ENCODE results near the gene PLCG2. TPM values are rescaled to one million over a fixed set of nuclear protein-coding genes. Genes with fewer than 3 reads are reported as not detected.

PLCG2 gene
- total and polyA plus RNA-seq, 2 experiments from 2014 or later: 3.5 to 10.4 TPM

DNA sequence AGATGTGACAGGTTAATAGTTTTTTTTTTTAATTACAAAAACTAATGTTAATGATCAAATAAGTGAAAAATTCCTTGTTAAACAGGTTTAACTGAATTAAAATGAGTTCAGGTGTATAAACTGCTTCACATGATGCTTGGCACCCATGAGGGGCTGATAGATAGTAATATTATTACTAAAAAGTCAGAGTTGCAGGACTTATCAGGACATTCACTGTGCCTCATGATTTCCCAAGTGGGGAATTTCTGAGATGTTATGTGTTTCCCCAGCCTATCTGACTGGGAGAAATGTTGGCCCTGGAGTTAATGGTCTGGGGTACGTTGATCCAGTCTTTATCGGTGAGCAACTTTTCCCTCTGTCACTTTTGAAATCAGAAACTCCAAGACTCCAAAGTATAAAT is 102.1 kb downstream of the PLCG2 start:
- DNase-seq (ENCODE audit: low read depth in 1 of 2, low spot score in 1 of 2): no peak
- TF ChIP-seq, protein P1, sequence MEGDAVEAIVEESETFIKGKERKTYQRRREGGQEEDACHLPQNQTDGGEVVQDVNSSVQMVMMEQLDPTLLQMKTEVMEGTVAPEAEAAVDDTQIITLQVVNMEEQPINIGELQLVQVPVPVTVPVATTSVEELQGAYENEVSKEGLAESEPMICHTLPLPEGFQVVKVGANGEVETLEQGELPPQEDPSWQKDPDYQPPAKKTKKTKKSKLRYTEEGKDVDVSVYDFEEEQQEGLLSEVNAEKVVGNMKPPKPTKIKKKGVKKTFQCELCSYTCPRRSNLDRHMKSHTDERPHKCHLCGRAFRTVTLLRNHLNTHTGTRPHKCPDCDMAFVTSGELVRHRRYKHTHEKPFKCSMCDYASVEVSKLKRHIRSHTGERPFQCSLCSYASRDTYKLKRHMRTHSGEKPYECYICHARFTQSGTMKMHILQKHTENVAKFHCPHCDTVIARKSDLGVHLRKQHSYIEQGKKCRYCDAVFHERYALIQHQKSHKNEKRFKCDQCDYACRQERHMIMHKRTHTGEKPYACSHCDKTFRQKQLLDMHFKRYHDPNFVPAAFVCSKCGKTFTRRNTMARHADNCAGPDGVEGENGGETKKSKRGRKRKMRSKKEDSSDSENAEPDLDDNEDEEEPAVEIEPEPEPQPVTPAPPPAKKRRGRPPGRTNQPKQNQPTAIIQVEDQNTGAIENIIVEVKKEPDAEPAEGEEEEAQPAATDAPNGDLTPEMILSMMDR (IDR thresholded peaks at IDR 0.05; ENCODE audit: low read depth, low read length): no peak
- Histone ChIP-seq H3K36me3 (no peaks in the 10 kb centered on the region), H3K4me1 (ENCODE audit: low read depth) (no peaks in the 10 kb centered on the region), H3K4me3 (no peak overlapping the region), H3K9me3 (ENCODE audit: low read depth) (no peaks in the 10 kb centered on the region), H3K27ac (no peak overlapping the region), H3K27me3 (no peaks in the 10 kb centered on the region)

DNA sequence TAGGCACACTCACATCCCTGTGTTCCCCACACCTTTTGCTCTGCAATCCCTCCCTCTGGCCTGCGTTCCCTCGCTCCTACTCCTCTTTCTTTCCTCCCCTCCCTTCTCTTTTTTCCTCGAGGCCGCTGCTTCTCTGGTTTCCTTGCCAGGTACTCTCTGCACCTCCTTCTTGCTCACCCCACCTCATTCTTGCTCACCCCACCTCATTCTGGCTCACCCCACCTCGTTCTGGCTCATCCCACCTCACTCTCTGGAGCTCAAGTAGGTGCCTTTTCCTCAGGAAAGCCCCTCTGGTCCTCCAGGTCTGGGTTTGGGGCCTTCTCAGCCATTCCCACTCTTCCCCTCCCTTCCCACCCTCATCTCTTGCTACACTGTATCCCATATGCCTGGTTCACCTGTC is 103.5 kb downstream of the PLCG2 start:
- H3K4me3 ChIP-seq: no peak overlapping the region
- H3K4me1 ChIP-seq (ENCODE audit: low read depth): no peaks in the 10 kb centered on the region
- H3K9me3 ChIP-seq (ENCODE audit: low read depth): no peaks in the 10 kb centered on the region
- no peak for DNase-seq (ENCODE audit: low read depth in 1 of 2, low spot score in 1 of 2)
- no peak overlapping the region for H3K27ac ChIP-seq
- TF ChIP-seq, protein P1 (IDR thresholded peaks at IDR 0.05; ENCODE audit: low read depth, low read length): no peak
- H3K36me3 ChIP-seq: no peaks in the 10 kb centered on the region
- H3K27me3 ChIP-seq: no peaks in the 10 kb centered on the region

DNA sequence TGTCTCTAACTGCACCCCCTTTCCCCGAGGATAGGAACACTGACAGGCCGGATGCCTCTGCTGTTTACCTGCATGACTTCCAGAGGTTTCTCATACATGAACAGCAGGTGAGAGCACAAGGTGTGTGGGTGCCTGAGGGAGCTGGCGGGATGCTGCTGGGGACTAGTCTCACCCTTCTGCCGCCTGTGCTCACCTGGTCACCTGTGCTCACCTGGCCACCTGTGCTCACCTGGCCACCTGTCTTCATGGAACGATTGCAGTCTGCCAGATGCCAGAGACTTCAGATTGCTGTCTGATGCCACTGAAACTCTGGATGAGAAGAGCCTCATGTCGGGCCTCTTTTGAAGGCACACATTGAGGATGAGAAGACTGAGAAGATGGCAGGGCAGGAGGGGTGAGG is 104.1 kb downstream of the PLCG2 start:
- no peaks in the 10 kb centered on the region for H3K9me3 ChIP-seq (ENCODE audit: low read depth)
- no peaks in the 10 kb centered on the region for H3K36me3 ChIP-seq
- no peak for DNase-seq (ENCODE audit: low read depth in 1 of 2, low spot score in 1 of 2)
- TF ChIP-seq, protein P1 (IDR thresholded peaks at IDR 0.05; ENCODE audit: low read depth, low read length): no peak
- H3K4me3 ChIP-seq: no peak overlapping the region
- H3K27me3 ChIP-seq: no peaks in the 10 kb centered on the region
- no peaks in the 10 kb centered on the region for H3K4me1 ChIP-seq (ENCODE audit: low read depth)
- no peak overlapping the region for H3K27ac ChIP-seq

DNA sequence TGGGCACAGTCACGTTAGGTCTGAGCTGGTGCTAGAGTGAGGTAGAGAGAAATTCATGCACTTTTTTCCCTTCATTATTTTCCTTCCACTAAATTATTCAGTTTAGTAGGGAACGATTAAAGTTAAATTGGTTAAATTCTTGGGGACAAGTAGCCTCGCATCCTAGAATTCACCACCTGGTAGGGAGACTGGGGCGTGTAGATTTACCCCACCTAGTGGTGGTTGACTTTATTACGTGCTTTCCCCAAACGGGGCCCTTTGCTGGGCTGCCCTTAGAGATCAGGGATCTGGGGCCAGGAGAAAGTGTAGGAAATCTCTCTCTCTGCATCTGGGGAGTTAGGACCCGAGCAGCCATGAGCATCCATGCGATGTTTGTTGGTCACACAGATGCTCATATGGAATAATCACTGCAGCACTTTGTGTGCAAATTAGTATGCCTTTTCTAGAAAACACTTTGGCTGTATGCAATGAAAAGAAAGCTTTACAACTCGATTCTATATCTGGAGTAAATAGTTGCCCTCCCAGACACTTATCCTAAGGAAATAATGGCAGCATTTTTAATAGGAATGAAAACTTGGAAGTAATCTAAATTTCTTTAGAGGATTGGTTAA is 107.0 kb downstream of the PLCG2 start:
- Histone ChIP-seq H3K9me3 (ENCODE audit: low read depth) (no peaks in the 10 kb centered on the region), H3K4me1 (ENCODE audit: low read depth) (no peaks in the 10 kb centered on the region), H3K27ac (no peak overlapping the region), H3K36me3 (no peaks in the 10 kb centered on the region), H3K27me3 (no peaks in the 10 kb centered on the region), H3K4me3 (no peak overlapping the region)
- peak; percentile 38 to 47 for DNase-seq (ENCODE audit: low read depth in 1 of 2, low spot score in 1 of 2)
- TF ChIP-seq, protein P1 (IDR thresholded peaks at IDR 0.05; ENCODE audit: low read depth, low read length): peak; percentile 76

DNA sequence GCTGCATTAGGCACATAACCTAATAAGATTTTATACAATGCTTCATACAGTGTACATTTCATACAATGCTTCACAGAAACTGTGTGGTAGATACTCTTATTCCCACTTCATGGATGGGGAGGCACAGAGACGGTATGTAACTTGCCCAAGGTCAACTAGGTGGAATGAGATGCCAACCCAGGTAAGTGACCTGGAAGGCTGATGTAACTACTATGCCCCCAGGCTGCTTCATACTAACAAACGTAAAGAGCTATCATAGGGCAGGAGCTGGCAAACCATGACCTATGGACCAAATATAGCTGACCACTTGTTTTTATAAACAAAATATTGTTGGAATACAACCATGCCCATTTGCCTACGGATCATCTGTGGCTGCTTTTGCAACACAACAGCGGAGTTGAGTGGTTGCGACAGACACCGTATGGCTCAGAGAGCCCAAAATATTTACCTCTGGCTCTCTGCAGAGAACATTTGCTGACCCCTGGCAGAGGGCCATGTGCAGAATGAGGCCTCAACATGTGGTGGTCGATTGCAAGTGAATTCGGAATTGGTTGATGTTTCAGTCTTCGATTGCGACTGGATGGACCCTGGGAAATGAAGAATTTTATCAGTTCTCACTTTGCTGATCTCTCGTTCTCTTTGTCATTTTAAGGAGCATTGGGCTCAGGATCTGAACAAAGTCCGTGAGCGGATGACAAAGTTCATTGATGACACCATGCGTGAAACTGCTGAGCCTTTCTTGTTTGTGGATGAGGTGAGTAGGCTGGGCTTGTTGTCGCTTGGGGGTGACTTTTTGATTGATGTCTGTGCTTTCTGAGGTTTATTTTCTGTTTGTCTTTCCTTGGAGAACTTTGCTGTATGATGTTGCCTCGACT is 109.7 kb downstream of the PLCG2 start:
- no peaks in the 10 kb centered on the region for H3K36me3 ChIP-seq
- DNase-seq (ENCODE audit: low read depth in 1 of 2, low spot score in 1 of 2): peak in 1 of 2 donors; percentile 21
- no peaks in the 10 kb centered on the region for H3K9me3 ChIP-seq (ENCODE audit: low read depth)
- H3K4me1 ChIP-seq (ENCODE audit: low read depth): no peaks in the 10 kb centered on the region
- H3K27ac ChIP-seq: no peak overlapping the region
- TF ChIP-seq, protein P1 (IDR thresholded peaks at IDR 0.05; ENCODE audit: low read depth, low read length): no peak
- no peaks in the 10 kb centered on the region for H3K27me3 ChIP-seq
- H3K4me3 ChIP-seq: no peak overlapping the region

Measured in cardiac muscle cell (in vitro differentiated cells and primary cell).